Activated CD4-positive, alpha-beta T cell treated with anti-CD3 and anti-CD28 coated beads for 1 hour (primary cell): ENCODE data around the gene MERTK.
"Not testable (repeated sequence)": the region's sequence is repeated elsewhere in the genome, so short reads cannot be mapped to it uniquely, and the experiment has no call there.

Experiments
- DNase-seq: peaks from one replicate; pipeline ENCODE4 v3.0.0-alpha.2; 2020

Gene MERTK

GRCh38 chr2:112048887-112049286, 150.5 kb downstream of the MERTK start:
- DNase-seq: no peak

- DNase-seq: no peak
These were observed 151.9 kb downstream of the MERTK start for GRCh38 chr2:112050316-112050715.

GRCh38 chr2:112053917-112054846, 155.8 kb downstream of the MERTK start:
- peak; percentile 94 for DNase-seq

- DNase-seq: peak; percentile 97
These were observed 156.7 kb downstream of the MERTK start, which contains the start of gene TMEM87B for GRCh38 chr2:112054847-112055729. Gene TMEM87B (plus strand): TSS chr2:112055269. CDS start chr2:112055592, 323 bp downstream.

- DNase-seq: no peak
These were observed 157.6 kb downstream of the MERTK start for GRCh38 chr2:112055730-112056625.

- DNase-seq: no peak
These were observed 158.2 kb downstream of the MERTK start for GRCh38 chr2:112056626-112056987.

- DNase-seq: no peak
These were observed 161.3 kb downstream of the MERTK start for GRCh38 chr2:112059671-112060070.

GRCh38 chr2:112061299-112061698, 162.9 kb downstream of the MERTK start:
- no peak for DNase-seq

- no peak for DNase-seq
These were observed 163.4 kb downstream of the MERTK start for GRCh38 chr2:112061840-112062239.

- no peak for DNase-seq
These were observed 164.5 kb downstream of the MERTK start for GRCh38 chr2:112062894-112063293.

GRCh38 chr2:112065486-112065885, 167.1 kb downstream of the MERTK start:
- no peak for DNase-seq

GRCh38 chr2:112065966-112066365, 167.6 kb downstream of the MERTK start:
- no peak for DNase-seq

GRCh38 chr2:112069794-112070193, 171.4 kb downstream of the MERTK start:
- DNase-seq: not testable (repeated sequence)

GRCh38 chr2:112073875-112074274, 175.5 kb downstream of the MERTK start:
- DNase-seq: no peak

- DNase-seq: no peak
These were observed 176.1 kb downstream of the MERTK start for GRCh38 chr2:112074506-112074905.

- DNase-seq: no peak
These were observed 177.3 kb downstream of the MERTK start for GRCh38 chr2:112075490-112076260.

- no peak for DNase-seq
These were observed 179.4 kb downstream of the MERTK start for GRCh38 chr2:112077814-112078213.
